ENCODE measurements around the gene NR3C2. TPM values are rescaled to one million over a fixed set of nuclear protein-coding genes. Genes with fewer than 3 reads are reported as not detected.

The NR3C2 gene
- total RNA-seq, 4 donors from 2014 or later, result 13.1 to 24.1 (median 14.6) TPM

GRCh38 chr4:148429206-148429605, 13.0 kb downstream of the NR3C2 start:
- Histone ChIP-seq H3K36me3 (no peaks in the 10 kb centered on the region), H3K9me3 (no peaks in the 10 kb centered on the region), H3K4me1 (peaks cover 0 to 41% (median 7%) of the 10 kb centered on the region in 4 donors), H3K27ac (no peak overlapping the region), H3K4me3 (no peak overlapping the region), H3K27me3 (no peaks in the 10 kb centered on the region)
- WGBS, 2 donors, result 82 to 91% methylated on average over 2 of the region's 2 CpGs
- TF ChIP-seq POLR2A (IDR thresholded peaks at IDR 0.05) (no peak), CTCF (IDR thresholded peaks at IDR 0.05) (no peak), EP300 (IDR thresholded peaks at IDR 0.05) (no peak)
- no peak for DNase-seq (ENCODE audit: low spot score in 2 of 2)

- H3K4me1 ChIP-seq, result peaks cover 0 to 24% (median 0%) of the 10 kb centered on the region in 4 donors
- 95 to 97% methylated on average over 5 of the region's 5 CpGs for WGBS, 2 donors
- no peak overlapping the region for H3K4me3 ChIP-seq
- no peak overlapping the region for H3K27ac ChIP-seq
- DNase-seq (ENCODE audit: low spot score in 2 of 2), result no peak
- TF ChIP-seq EP300 (IDR thresholded peaks at IDR 0.05) (no peak), CTCF (IDR thresholded peaks at IDR 0.05) (no peak), POLR2A (IDR thresholded peaks at IDR 0.05) (no peak)
- no peaks in the 10 kb centered on the region for H3K27me3 ChIP-seq
- H3K36me3 ChIP-seq, result no peaks in the 10 kb centered on the region
- no peaks in the 10 kb centered on the region for H3K9me3 ChIP-seq
Measured at GRCh38 chr4:148426643-148427042, 15.6 kb downstream of the NR3C2 start.

GRCh38 chr4:148425327-148426110, 16.7 kb downstream of the NR3C2 start:
- Histone ChIP-seq H3K27ac (no peak overlapping the region), H3K9me3 (no peaks in the 10 kb centered on the region), H3K36me3 (no peaks in the 10 kb centered on the region), H3K4me3 (no peak overlapping the region), H3K4me1 (peaks cover 0 to 16% (median 0%) of the 10 kb centered on the region in 4 donors), H3K27me3 (no peaks in the 10 kb centered on the region)
- TF ChIP-seq CTCF (IDR thresholded peaks at IDR 0.05), result no peak
- no peak for TF ChIP-seq POLR2A (IDR thresholded peaks at IDR 0.05)
- no peak for TF ChIP-seq EP300 (IDR thresholded peaks at IDR 0.05)
- WGBS, 2 donors, result 79 to 83% methylated on average over 5 of the region's 5 CpGs
- no peak for DNase-seq (ENCODE audit: low spot score in 2 of 2)

- Histone ChIP-seq H3K4me1 (peaks cover 0 to 25% (median 0%) of the 10 kb centered on the region in 4 donors), H3K4me3 (no peak overlapping the region), H3K27me3 (no peaks in the 10 kb centered on the region), H3K9me3 (no peaks in the 10 kb centered on the region), H3K36me3 (no peaks in the 10 kb centered on the region), H3K27ac (peak overlapping the region in 1 of 4 donors; percentile 31)
- 41 to 93% methylated on average over 2 of the region's 2 CpGs for WGBS, 2 donors
- no peak for DNase-seq (ENCODE audit: low spot score in 2 of 2)
- TF ChIP-seq EP300 (IDR thresholded peaks at IDR 0.05) (no peak), POLR2A (IDR thresholded peaks at IDR 0.05) (no peak)
Measured at GRCh38 chr4:148420397-148420796, 21.8 kb downstream of the NR3C2 start.

- Histone ChIP-seq H3K27ac (no peak overlapping the region), H3K27me3 (no peaks in the 10 kb centered on the region), H3K36me3 (no peaks in the 10 kb centered on the region), H3K4me3 (no peak overlapping the region), H3K4me1 (peaks cover 0 to 38% (median 0%) of the 10 kb centered on the region in 4 donors), H3K9me3 (no peaks in the 10 kb centered on the region)
- TF ChIP-seq CTCF (IDR thresholded peaks at IDR 0.05) (peak in 1 of 5 experiments; percentile 26), EP300 (IDR thresholded peaks at IDR 0.05) (no peak)
- DNase-seq (ENCODE audit: low spot score in 2 of 2), result no peak
- WGBS, 2 donors, result 44 to 64% methylated on average over 2 of the region's 2 CpGs
Measured at GRCh38 chr4:148415500-148415899, 26.7 kb downstream of the NR3C2 start.

Measured in tibial nerve (tissue), 4 donors.